ENCODE results near the gene DDX51.
"Not testable (repeated sequence)": the region's sequence is repeated elsewhere in the genome, so short reads cannot be mapped to it uniquely, and the experiment has no call there.

The DDX51 gene

GRCh38 chr12:132153501-132154340 is 9.6 kb upstream of the DDX51 start:
- peak; percentile 93 for DNase-seq (ENCODE audit: low spot score)

GRCh38 chr12:132152953-132153352 is 8.8 kb upstream of the DDX51 start:
- DNase-seq (ENCODE audit: low spot score), result no peak

- DNase-seq (ENCODE audit: low spot score), result no peak
These were observed 8.3 kb upstream of the DDX51 start for GRCh38 chr12:132152411-132152821.

- no peak for DNase-seq (ENCODE audit: low spot score)
These were observed 7.8 kb upstream of the DDX51 start for GRCh38 chr12:132151766-132152410.

GRCh38 chr12:132151145-132151765 is 7.1 kb upstream of the DDX51 start:
- no peak for DNase-seq (ENCODE audit: low spot score)

GRCh38 chr12:132150780-132151144 is 6.6 kb upstream of the DDX51 start:
- no peak for DNase-seq (ENCODE audit: low spot score)

- not testable (repeated sequence) for DNase-seq (ENCODE audit: low spot score)
These were observed 5.4 kb upstream of the DDX51 start for GRCh38 chr12:132149526-132149925.

- DNase-seq (ENCODE audit: low spot score), result no peak
These were observed 4.4 kb upstream of the DDX51 start for GRCh38 chr12:132148368-132149045.

- DNase-seq (ENCODE audit: low spot score), result no peak
These were observed 3.6 kb upstream of the DDX51 start for GRCh38 chr12:132147423-132148367.

GRCh38 chr12:132146772-132147422 is 2.8 kb upstream of the DDX51 start:
- no peak for DNase-seq (ENCODE audit: low spot score)

GRCh38 chr12:132146098-132146497 is 2.0 kb upstream of the DDX51 start:
- DNase-seq (ENCODE audit: low spot score), result no peak

GRCh38 chr12:132145334-132145733 is 1.2 kb upstream of the DDX51 start:
- DNase-seq (ENCODE audit: low spot score), result no peak

GRCh38 chr12:132144810-132145168 is 670 bp upstream of the DDX51 start:
- no peak for DNase-seq (ENCODE audit: low spot score)

GRCh38 chr12:132143336-132144071 is 615 bp downstream of the DDX51 start:
- peak; percentile 49 for DNase-seq (ENCODE audit: low spot score)

- no peak for DNase-seq (ENCODE audit: low spot score)
These were observed 1.3 kb downstream of the DDX51 start for GRCh38 chr12:132142679-132143335.

- no peak for DNase-seq (ENCODE audit: low spot score)
These were observed 2.0 kb downstream of the DDX51 start for GRCh38 chr12:132141976-132142678.

- no peak for DNase-seq (ENCODE audit: low spot score)
These were observed 2.9 kb downstream of the DDX51 start for GRCh38 chr12:132140918-132141841.

GRCh38 chr12:132140501-132140900 is 3.6 kb downstream of the DDX51 start:
- DNase-seq (ENCODE audit: low spot score), result no peak
